ENCODE data around the gene ZFAND3. TPM values are rescaled to one million over a fixed set of nuclear protein-coding genes. Genes with fewer than 3 reads are reported as not detected.
"Not testable (repeated sequence)": the region's sequence is repeated elsewhere in the genome, so short reads cannot be mapped to it uniquely, and the experiment has no call there.

Gene ZFAND3
- polyA plus RNA-seq, 1 donor from 2014 or later = 19.7 TPM

- not testable (repeated sequence) for H2AFZ ChIP-seq (ENCODE audit: low read depth, low read length); H3K4me3 ChIP-seq (ENCODE audit: low read length); H3K4me2 ChIP-seq (ENCODE audit: low read length); H3K27me3 ChIP-seq (ENCODE audit: insufficient read depth, low read depth, low read length); H3F3A ChIP-seq (ENCODE audit: insufficient read depth, low read length, poor library complexity, severe bottlenecking); H3K27ac ChIP-seq (ENCODE audit: low read length); H3K9me3 ChIP-seq (ENCODE audit: low read length); H3K9ac ChIP-seq (ENCODE audit: low read length); H4K20me1 ChIP-seq (ENCODE audit: insufficient read depth); H3K36me3 ChIP-seq (ENCODE audit: insufficient read depth, low read length); H3K9me2 ChIP-seq (ENCODE audit: insufficient read depth, low read length)
- peaks cover 35% of the 10 kb centered on the region for H3K79me2 ChIP-seq (replicated peaks; ENCODE audit: insufficient read depth, low read length)
These were observed 61.1 kb downstream of the ZFAND3 start for GRCh38 chr6:37880602-37881001.

GRCh38 chr6:37882292-37882691 is 62.8 kb downstream of the ZFAND3 start:
- Histone ChIP-seq H4K20me1 (ENCODE audit: insufficient read depth) (no peaks in the 10 kb centered on the region), H3K36me3 (ENCODE audit: insufficient read depth, low read length) (no peaks in the 10 kb centered on the region), H3F3A (ENCODE audit: insufficient read depth, low read length, poor library complexity, severe bottlenecking) (no peaks in the 10 kb centered on the region), H3K4me3 (ENCODE audit: low read length) (no peak overlapping the region), H3K9me3 (ENCODE audit: low read length) (no peaks in the 10 kb centered on the region), H3K9me2 (ENCODE audit: insufficient read depth, low read length) (no peaks in the 10 kb centered on the region), H3K79me2 (replicated peaks; ENCODE audit: insufficient read depth, low read length) (peaks cover 21% of the 10 kb centered on the region), H3K27ac (ENCODE audit: low read length) (no peak overlapping the region), H2AFZ (ENCODE audit: low read depth, low read length) (no peak overlapping the region), H3K27me3 (ENCODE audit: insufficient read depth, low read depth, low read length) (no peaks in the 10 kb centered on the region), H3K9ac (ENCODE audit: low read length) (no peak overlapping the region), H3K4me2 (ENCODE audit: low read length) (no peak overlapping the region)
- TF ChIP-seq SMC3 (conservative IDR thresholded peaks at IDR 0.05; ENCODE audit: poor library complexity) = no peak
- no peak for TF ChIP-seq MXI1 (conservative IDR thresholded peaks at IDR 0.05; ENCODE audit: poor library complexity, severe bottlenecking)
- TF ChIP-seq RAD21 (conservative IDR thresholded peaks at IDR 0.05) = no peak
- no peak for TF ChIP-seq CTCF (IDR thresholded peaks at IDR 0.05; ENCODE audit: poor library complexity, severe bottlenecking)
- TF ChIP-seq TAF1 (IDR thresholded peaks at IDR 0.05; ENCODE audit: low read depth) = no peak
- TF ChIP-seq EP300 (conservative IDR thresholded peaks at IDR 0.05; ENCODE audit: poor library complexity, severe bottlenecking) = no peak
- TF ChIP-seq POLR2AphosphoS5 (IDR thresholded peaks at IDR 0.05) = no peak
- no peak for TF ChIP-seq EZH2 (IDR thresholded peaks at IDR 0.05; ENCODE audit: borderline replicate concordance, insufficient read depth, low read length, poor library complexity, severe bottlenecking)
- TF ChIP-seq REST (IDR thresholded peaks at IDR 0.05; ENCODE audit: borderline replicate concordance) = no peak

All from neural cell (in vitro differentiated cells).